ENCODE data around the gene NELL1.
A peak's percentile ranks its signal among the peaks of the same experiment; 100 is the strongest.

NELL1 gene

DNA sequence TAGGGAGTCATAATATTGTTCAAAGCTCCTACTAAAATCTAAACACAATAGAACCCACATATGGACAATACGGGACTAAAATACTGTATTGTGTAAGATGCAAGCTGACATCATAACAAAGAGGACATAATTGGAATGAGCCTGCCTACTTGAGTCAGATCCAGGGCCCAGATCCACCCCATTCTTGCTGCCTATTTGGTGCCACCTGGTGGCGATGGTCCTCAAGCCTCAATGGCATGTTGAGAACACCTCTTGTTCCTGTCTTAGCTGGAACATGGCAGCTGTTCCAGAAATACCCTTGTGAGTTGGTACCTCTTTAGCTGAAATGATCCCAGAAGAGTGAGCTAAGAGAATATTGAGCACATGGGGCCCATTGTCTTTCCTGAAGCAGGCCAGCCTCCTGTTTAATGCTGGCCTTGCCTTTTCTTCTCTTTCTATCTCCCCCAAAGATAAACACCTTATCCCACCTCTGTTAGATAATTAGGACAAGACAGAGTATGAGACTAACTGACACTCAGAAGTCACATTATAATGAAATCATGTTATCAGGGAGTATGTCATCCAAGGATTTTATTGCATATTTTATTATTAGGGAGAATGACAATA lies 842.6 kb downstream of the NELL1 start:
- peak; percentile 26 to 39 for DNase-seq

DNA sequence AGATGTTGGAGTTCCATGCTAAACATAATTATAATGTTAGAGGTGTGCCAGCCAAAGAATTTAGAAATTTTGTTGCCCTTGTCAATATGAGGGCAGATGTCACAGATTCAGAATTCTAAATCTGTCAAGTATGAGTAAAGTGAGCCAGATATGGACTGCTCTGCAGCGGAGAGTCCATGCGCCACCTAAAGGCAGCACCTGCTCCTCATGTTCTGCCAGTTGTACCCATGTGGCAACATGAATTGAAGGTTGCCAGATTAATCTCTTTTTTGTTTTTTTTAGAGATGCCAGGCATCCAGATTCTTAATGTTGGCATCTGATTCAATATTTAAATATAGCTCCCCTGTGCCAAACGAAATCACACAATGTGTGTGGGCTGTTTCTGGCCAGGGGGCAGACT lies 844.9 kb downstream of the NELL1 start:
- DNase-seq, result peak in 1 of 2 experiments; percentile 5

DNA sequence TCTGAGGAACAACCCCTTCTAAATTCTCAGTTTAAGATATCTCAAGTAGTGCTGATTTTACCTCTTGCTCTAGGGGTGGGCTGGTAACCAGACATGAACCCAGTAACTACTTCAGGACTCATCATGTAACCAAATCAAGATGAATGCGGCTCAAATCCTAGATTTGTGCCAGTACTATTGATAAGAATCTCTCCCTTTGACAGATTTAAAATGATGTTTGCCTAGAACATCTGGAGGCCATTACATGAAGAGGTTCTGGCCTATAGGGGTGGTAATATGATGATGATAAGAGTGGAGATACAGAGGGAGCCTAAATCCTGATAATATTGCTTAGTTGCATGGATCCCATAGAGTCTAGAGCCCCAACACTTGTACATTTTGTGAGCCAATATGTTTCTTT lies 850.9 kb downstream of the NELL1 start:
- no peak for DNase-seq

DNA sequence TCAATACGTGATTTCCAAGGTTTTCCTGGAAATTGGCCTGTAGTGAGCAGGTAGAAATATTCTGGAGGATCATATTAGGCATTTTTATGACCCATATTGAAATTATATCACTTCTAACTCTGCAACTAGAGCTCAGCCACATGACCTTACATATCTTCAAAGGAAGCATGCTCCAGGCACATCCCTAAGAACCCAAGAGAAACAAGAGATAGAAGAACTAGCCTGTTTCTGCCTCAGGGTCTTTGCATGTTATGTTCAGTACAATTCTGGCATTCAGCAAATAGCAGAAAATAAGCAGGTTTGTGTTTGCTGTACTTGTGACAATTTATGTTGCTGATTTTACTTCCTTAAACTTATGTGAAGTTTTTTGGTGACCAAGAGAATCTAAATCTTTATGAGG lies 859.8 kb downstream of the NELL1 start:
- DNase-seq, result no peak

DNA sequence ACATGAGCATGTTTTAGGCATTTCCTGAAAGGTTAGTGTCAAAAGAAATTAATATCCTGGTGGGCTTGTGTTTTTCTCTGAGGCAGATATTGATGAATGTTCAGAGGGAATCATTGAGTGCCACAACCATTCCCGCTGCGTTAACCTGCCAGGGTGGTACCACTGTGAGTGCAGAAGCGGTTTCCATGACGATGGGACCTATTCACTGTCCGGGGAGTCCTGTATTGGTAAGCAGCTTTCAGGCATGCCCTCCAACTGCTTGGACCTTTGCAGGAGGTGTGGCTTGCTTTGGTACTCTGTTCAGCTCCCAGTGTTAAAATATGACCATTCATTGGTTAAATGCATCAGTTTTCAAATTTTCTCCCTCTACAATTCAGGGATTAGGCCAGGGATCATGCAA lies 864.9 kb downstream of the NELL1 start:
- DNase-seq, result no peak

DNA sequence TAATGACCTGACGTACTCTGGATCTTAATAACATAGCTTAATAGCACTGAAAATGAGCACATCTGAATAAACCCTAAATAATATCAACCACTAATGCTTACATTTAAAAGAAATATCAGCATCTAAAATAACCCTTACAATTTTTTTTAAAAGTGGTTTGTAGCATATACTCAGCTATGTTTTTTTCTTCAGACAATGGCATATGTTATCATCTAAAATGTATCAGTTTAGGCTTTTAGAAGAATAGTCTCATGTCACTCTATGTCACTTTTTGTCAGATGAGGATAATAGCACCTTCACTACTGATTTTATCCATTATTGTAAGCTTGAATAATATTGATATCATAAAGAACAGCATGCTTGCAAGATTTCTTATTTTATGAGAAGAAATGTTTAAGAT lies 868.6 kb downstream of the NELL1 start:
- no peak for DNase-seq

DNA sequence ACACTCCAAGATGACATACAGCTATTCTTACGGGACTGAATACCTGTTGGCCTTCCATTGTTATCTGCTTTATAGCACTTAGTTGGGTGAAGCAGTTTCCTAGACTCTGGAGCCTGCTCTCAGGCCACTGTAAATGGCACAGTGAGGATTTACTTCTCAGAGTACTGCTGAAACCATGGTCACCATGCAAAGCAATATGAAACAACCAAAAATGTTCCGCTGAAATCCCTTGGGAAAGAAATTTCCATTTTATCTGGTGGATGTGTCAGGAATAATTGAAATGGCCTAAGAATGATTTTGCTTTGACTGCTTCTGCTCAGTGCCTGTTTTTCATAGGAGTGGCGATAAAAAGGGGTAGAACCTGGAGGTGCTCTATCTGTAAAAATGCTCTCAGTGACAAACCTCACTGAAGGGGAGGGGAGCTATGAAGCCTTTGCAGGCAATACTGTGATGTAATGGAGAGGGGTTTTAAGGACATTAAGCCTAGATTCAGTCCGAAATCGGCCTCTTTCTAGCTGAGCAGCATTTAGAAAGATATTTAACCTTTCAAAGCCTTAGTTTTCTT lies 871.9 kb downstream of the NELL1 start:
- DNase-seq, result no peak

DNA sequence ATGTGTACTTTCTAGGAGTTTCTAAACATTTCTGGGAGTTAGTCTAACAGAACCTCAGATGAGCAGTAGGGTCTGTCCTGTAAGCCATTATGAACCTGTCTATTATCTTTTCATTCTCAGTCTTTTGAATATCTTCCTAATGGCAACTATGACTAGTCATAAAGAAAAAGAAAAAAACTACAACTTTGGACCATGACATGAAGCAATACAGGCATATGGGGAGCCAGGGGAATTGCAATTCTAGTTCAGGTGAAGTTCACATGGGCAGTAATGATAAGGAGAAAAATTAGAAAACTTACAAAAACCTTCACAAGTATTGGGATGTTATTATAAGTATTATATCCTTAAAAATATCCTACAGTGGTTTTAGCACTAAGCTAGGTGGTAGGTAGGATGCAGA lies 874.5 kb downstream of the NELL1 start:
- DNase-seq, result no peak

DNA sequence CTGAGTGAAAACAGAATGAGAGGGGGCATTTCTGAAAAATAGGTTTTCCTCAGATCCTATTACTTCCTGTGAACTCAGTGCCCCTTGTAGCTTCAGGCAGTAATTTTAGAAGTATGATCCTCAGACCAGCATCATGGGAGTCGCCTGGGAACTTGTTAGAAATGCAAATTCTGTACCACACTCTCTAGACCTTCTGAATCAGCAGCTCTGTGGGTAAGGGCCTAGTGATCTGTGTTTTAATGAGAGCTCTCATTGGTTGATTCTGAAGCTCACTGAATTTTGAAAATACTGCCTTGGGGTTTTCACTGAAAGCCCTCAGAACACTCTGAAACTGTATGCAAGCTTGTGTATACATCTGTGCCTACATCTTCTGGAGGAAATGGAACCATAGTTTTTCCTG lies 876.3 kb downstream of the NELL1 start:
- DNase-seq, result no peak

DNA sequence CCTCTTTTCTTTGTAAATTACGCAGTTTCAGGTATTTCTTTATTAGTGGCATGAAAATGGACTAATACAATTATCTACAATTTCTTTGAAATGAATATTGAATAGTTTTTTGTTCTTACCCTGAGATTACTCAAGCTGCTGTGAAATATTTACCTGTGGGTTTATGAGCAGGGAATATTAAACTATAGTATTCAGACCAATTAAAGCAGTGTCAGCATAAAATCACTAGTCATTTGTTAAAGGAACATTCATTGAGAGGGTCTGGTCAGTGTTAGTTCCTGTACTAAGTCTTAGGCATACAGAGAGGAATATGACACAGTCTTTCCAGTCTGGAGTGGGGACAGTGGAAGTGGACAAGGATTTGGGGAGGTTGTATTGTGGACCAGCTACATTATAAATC lies 877.3 kb downstream of the NELL1 start:
- no peak for DNase-seq

DNA sequence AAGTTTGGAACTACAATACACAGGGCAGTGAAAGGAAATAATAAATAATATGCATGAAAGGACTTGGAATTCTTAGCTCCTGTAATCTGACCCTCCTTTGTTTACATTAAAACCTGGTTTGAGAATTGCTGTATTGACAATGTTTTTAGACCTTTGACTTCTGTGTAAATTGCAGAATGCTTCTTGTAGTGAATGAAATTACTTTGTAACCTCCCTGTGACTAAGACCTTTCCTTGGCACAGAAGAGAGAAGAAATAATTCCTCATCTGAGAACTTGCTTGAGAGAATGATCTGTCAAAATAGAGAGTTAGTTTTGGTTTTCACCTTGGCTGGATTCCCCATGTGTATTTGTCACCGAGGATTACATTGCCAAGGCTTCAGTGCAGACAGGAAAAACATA lies 883.5 kb downstream of the NELL1 start:
- no peak for DNase-seq

DNA sequence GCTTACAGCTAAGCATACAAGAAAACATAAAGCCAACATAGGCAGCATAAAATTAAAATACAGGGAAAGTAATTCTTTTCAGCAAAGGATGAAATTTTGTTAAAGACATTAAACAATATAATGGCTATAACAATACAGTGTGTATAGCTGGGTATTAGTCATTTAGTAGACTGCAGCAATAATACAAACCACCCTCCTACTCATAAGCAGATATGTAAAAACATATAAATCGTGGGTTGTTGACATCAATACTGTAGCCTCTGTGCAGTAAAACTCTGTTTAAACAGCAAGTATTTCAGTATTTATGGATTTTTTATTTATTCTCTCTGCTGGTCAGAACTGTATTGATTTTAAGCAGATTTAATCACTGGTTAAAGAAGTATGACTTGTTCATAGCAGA lies 884.4 kb downstream of the NELL1 start:
- no peak for DNase-seq

DNA sequence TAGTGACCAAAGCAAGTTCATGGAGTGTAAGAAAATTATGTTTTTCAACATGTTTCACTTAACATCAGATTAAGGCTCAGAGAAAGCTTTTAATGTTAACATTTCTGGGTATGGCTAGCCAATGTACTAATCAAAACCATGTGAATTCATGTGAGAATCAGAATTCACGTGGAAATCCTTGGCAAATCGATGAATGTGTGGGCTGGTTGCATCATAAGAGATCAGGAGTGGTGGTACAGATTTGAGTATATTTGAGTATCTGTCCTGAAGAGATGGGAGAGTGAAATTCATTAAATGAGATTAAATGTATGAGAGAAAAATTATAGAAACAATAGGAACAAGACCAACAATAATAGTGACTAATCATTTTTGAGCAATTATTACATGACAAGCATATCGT lies 884.9 kb downstream of the NELL1 start:
- DNase-seq, result no peak

DNA sequence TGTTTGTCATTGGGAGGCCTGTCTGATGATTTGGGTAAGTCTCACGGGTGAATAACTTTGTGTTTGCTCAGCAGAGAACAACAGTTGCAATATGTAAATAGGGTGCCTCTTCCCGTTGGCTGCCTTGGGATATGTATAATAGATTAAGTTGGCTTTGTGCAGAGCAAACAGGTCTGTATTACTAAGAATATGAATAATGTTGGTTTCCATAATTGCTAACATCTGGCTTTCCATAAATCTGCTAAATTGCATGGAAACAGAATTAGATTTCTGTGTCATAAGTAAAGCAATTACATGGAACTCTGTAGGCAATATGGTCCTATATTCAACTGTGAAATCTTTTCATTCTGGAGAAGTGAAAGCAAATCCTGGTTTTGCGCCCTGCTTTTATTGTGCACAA lies 887.5 kb downstream of the NELL1 start:
- no peak for DNase-seq

DNA sequence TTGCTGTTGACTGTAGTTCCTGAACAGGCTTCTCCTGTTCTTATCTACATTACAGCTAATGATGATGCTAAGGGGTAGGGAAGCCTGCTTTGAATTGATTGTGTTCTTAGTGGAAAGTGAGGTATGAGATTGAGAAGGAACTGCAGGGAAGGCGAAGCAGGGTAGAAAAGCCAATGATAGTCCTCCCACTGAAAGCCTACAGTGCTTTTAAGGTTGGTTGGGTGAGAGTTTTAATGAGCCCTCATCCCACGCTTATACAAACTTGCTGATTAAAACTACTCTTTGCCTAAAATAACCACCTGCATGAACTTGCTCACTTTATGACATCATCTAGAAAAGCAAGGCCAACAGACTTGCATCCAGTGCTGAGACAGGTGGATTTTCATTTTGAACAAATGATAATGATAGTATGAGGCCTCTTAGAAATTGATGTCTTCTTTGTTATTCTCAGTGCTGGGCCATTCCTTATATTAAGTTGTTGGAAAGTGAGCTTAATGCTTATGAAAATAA lies 891.1 kb downstream of the NELL1 start:
- no peak for DNase-seq

DNA sequence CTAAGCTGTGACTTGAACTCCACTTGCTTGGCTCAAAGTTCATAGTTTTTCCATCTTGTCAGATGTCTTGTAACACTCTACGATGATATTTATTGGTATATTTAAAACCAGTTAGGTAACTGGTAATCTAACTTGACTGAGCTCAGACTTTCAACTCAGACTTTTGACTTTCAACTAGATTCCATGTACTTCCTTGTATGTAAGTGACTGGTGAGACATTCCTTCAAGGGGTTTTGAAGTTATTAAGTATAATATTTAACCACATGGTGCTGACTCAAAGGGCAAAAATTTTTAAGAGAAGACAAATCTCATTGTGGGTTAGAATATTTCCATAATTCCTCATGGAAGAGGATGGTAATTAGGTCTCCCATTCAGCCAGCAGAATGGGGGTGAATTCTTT lies 892.2 kb downstream of the NELL1 start:
- DNase-seq, result no peak

DNA sequence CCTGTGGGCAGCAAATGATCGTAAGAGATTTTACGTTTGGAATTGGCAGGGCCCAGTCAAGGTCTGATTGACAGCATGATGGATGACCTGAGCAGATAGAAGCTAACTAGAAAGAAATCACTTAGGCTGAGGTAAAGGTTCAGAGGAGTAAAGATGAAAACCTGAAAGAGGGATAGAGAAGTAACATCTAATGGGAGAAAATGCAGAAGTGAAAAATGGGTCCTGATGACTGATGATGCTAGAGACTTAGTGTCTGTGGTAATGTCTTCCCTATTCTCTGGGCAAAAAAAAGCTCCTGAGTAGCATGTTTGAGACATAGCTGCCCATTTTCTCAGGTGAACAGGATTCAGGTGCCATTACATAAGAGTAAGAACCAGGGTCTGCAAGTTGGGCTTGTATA lies 894.7 kb downstream of the NELL1 start:
- no peak for DNase-seq

DNA sequence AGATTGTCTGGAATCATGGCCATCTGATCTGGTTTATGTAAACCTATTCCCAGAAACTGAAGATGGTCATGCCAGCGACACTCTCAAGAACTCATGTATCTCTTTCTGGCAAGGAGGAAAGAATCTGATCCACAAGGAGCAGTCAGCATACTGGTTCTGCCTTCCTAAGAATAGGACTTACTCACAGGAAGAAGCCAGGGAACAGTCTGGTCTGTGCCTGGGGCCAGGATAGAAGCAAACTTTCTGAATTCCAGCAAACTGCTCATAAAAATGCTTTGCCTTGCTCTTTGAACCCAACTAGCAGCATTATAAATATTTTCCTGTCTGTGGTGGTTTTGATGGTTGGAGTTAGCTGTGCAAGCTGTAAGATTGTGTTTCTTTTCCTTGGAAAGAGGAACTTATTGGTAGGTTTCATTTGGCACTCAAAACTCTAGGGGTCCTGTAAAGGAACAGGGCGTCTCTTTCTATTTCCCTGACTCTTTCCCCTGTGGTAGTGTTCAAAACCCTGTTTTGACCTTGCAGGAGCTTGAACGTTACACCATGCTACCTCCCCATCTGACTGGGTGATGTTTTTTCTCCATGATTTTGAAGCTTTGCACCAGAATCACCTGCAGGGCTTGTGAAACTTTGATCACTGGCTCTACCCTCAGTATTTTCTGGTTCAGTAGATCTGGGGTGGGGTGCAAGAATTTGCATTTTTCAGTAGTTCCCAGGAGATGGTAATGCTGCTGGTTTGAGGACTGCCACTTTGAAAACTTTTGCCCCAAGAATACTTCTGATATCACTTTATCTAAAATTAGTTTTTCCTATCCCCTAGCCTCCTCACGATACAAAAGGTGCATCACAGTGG lies 895.7 kb downstream of the NELL1 start:
- DNase-seq, result no peak

DNA sequence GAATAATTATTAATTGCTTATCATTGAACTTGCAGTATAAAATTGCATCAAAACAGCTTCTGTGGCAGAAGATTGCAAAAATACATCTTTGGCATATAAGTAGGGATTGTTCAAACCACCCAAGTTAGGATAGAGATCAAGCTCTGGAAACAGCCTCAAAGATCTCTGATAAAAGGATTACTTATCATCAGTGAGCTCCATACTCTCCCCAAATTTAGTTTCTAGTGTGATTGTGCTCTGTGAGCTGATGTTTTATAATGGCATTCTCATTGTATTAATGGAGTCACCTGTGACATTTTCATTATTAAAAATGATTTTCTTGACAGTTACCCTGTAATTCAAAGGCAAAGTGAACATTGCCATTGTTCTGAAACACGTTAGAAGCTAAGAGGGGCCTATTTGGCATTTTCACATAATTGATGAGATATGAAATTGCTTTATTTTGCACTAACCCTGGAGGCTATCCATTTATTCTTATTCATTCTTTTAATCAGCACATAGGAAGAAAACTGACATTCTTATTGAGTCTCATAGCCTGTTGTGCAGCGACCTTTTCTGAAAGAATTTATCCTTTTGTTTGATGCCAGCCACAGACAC lies 897.2 kb downstream of the NELL1 start:
- DNase-seq, result no peak

DNA sequence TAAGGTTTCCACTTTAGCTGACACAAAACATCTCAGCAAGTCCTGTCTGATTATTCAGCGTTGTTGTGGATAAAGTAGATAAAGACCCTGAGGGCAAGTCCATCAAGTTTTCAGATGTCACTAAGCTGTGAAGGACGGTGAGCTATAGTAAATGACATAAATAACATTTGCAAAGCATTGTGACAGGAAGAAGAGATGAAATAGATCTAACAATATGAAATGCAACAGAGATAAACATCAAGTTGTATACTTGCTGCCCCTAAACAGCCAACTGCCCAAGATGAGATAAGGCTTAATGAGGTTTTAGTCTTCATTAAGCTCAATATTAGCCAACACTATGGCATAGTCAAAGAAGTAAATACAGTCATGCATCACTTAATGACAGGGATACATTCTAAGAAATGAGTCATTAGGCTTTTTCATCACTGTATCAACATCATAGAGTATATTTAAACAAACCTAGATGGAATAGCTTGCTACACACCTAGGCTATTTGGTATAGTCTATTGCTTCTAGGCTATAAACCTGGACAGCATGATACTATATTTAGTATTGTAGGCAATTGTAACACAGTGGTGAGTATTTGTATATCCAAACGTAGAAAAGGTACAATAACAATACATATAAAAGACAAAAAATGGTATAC lies 898.4 kb downstream of the NELL1 start:
- no peak for DNase-seq

DNA sequence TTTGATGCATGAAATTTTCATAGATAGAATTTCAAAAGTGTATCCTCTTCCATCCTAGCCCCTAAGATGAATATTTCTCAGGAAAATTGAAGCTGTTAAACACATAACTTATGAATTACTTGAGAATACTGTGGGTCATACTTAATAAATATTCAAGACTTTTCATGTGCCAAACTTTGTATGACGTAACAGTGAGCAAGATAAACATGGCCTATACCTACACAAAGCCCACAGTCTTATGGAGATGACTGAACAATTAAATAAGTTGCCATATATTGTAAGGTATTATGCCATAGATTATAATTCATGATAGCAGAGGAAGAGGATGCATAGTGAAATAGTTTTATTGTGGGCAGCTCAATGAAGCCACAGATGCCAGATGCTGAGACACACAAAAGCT lies 902.8 kb downstream of the NELL1 start:
- DNase-seq, result no peak

DNA sequence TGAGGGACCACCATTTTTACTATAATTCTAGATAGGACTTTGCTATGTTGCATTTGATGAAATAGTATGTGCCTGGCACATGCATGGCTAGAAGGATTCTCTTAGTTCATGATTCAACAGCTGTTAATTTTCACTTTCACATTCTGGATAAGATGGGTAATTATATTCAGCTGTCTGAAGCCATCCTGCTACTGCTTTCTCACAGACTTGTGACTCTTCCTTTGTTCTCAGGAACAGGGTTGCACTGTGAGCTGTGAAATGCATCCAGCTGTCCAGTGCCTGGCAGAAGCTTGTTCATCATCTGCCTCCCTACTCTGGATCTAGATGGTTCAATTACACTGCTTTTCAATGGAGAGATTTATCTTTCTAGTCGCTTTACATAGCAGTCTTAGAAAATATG lies 913.4 kb downstream of the NELL1 start:
- DNase-seq, result no peak

DNA sequence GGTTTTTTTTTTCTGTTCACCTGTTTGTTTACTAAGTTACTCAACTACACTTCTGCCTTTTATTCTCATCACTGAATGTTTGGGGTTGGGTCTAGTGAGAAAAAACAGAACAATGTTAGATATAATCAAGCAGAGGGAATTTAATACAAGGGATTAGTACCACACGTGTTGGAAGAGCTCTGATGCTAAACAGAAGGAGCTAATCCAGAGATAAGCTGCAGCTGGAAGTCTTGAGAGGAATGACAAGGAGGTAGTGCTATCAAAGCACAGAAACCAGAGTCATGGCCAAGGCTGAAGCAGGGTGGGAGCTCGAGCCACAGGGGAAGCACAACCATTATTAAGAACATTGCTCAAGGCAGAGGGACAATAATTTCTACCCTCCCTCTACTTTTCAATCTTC lies 919.4 kb downstream of the NELL1 start:
- no peak for DNase-seq
